Measurements from ENCODE around the gene CDH4.

CDH4 gene

DNA sequence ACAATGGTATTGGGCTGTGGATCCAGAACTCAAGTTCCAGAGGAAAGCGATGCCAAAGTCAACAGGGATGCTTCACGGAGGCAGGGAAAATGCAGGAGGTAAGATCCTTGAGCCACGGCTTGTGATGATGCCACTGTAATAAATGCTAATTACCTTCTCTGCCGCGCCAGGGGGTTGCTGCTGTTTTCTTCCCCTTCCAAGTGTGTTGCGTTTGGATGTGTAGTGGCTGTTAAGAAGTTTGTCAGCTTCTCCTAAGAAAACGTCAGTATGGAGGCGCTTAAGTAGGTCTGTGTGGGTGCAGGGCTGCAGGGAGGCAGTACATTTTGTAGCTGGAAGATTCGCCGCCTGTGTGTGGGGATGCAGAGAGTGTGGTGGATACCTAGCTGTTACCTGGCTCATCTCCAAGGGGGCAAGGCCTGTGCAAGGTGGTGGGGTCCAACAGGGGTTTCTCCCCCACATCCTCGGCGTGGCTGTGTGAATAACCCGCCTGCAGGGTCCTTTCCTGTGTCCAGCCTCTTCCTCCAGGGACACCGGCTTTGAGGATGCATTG is 318.7 kb downstream of the CDH4 start:
- Histone ChIP-seq H3K9me3 (ENCODE audit: control insufficient read depth, low read length) (no peaks in the 10 kb centered on the region), H3K4me1 (ENCODE audit: control insufficient read depth, insufficient read depth, low read length, poor library complexity, severe bottlenecking) (no peaks in the 10 kb centered on the region), H3K36me3 (ENCODE audit: control insufficient read depth, insufficient read depth, low read length) (no peaks in the 10 kb centered on the region), H3K27ac (ENCODE audit: low read depth, low read length, severe bottlenecking) (no peak overlapping the region), H3K4me3 (ENCODE audit: extremely low read depth, insufficient read depth, low read length, poor library complexity, severe bottlenecking) (no peak overlapping the region)
- 88 to 93% methylated on average over 9 to 11 of the region's 14 CpGs for WGBS, 2 experiments (ENCODE audit: insufficient coverage in 2 of 2)

DNA sequence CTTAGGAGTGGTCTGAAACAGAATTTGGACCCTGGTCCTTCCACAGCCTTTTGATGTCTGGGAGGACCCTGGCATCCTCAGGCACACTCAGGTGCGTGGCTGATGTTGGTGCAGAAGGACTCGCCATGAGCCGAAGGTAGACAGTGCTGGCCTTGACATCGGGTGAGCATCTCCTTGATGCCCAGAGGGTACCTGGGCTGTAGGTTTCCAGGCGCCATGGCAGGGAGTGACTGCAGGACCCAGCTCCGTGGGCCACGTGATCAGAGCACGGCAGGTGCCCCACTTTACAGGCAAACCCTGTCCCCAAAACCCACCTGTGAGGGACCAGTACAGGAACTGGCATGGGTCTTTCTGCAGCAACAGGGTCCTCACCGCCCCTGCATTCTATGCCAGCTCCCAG is 319.2 kb downstream of the CDH4 start:
- 90 to 97% methylated on average over 8 to 9 of the region's 9 CpGs for WGBS, 2 experiments (ENCODE audit: insufficient coverage in 2 of 2)
- Histone ChIP-seq H3K36me3 (ENCODE audit: control insufficient read depth, insufficient read depth, low read length) (no peaks in the 10 kb centered on the region), H3K9me3 (ENCODE audit: control insufficient read depth, low read length) (no peaks in the 10 kb centered on the region), H3K4me3 (ENCODE audit: extremely low read depth, insufficient read depth, low read length, poor library complexity, severe bottlenecking) (no peak overlapping the region), H3K27ac (ENCODE audit: low read depth, low read length, severe bottlenecking) (no peak overlapping the region), H3K4me1 (ENCODE audit: control insufficient read depth, insufficient read depth, low read length, poor library complexity, severe bottlenecking) (no peaks in the 10 kb centered on the region)

DNA sequence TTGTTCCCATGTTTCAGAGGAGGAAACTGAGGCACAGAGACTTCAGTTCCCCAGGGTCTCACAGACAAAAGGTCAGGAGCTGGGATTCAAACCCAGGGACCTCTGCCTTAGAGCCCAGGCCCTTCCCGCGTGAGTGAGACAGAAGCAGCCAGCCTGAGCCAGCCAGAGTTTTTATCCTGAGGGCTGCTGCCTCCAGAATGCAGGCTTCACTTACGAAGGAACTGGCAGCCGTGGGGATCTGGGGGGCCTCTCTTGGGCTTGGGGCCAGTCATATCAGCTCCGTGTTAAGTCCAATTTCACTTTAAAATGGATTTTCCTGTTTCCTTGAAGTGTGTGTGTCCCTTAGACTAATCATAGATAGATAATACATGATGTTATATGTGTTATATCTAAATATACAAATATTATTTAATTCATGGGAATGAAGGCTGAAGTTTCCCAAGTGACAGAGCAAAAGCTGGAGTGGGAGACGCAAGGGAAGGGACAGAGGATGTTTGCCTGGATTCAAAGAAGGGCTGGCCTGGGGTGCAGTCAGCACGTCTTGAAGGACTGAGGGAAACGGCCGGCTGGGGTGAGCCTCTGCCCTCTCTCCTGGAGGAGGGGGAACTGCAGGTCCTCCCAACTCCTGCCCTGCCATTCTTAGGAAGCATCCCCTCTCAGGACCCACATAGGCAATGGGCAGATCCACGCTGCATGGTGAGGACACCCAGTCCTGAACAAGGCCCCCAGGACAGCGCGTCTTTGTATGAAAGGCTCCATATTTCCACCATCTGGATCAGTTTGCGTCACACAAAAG is 320.1 kb downstream of the CDH4 start:
- 84 to 92% methylated on average over 11 of the region's 13 CpGs for whole genome bisulfite sequencing, 2 experiments (ENCODE audit: insufficient coverage in 2 of 2)
- no peaks in the 10 kb centered on the region for H3K4me1 ChIP-seq (ENCODE audit: control insufficient read depth, insufficient read depth, low read length, poor library complexity, severe bottlenecking)
- H3K9me3 ChIP-seq (ENCODE audit: control insufficient read depth, low read length): no peaks in the 10 kb centered on the region
- no peaks in the 10 kb centered on the region for H3K36me3 ChIP-seq (ENCODE audit: control insufficient read depth, insufficient read depth, low read length)
- no peak overlapping the region for H3K27ac ChIP-seq (ENCODE audit: low read depth, low read length, severe bottlenecking)
- H3K4me3 ChIP-seq (ENCODE audit: extremely low read depth, insufficient read depth, low read length, poor library complexity, severe bottlenecking): no peak overlapping the region

DNA sequence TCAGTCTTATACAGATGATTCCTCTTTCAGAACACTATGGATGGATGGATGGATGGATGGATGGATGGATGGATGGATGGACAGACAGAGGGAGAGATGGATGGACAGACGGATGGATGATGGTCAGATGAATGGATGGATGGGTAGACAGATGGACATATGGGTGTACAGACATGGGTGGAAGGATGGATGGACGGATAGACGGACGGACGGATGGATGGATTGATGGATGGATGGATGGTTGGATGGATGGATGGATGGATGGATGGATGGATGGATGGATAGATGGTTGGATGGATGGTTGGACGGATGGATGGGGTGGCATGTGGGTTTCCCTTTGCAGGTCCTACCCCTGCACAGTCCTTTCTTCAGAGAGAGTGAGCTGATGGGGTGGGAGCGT is 320.7 kb downstream of the CDH4 start:
- Histone ChIP-seq H3K36me3 (ENCODE audit: control insufficient read depth, insufficient read depth, low read length) (no peaks in the 10 kb centered on the region), H3K27ac (ENCODE audit: low read depth, low read length, severe bottlenecking) (no peak overlapping the region), H3K9me3 (ENCODE audit: control insufficient read depth, low read length) (no peaks in the 10 kb centered on the region), H3K4me1 (ENCODE audit: control insufficient read depth, insufficient read depth, low read length, poor library complexity, severe bottlenecking) (no peaks in the 10 kb centered on the region), H3K4me3 (ENCODE audit: extremely low read depth, insufficient read depth, low read length, poor library complexity, severe bottlenecking) (no peak overlapping the region)
- WGBS, 2 experiments (ENCODE audit: insufficient coverage in 2 of 2): 78 to 79% methylated on average over 6 of the region's 7 CpGs

DNA sequence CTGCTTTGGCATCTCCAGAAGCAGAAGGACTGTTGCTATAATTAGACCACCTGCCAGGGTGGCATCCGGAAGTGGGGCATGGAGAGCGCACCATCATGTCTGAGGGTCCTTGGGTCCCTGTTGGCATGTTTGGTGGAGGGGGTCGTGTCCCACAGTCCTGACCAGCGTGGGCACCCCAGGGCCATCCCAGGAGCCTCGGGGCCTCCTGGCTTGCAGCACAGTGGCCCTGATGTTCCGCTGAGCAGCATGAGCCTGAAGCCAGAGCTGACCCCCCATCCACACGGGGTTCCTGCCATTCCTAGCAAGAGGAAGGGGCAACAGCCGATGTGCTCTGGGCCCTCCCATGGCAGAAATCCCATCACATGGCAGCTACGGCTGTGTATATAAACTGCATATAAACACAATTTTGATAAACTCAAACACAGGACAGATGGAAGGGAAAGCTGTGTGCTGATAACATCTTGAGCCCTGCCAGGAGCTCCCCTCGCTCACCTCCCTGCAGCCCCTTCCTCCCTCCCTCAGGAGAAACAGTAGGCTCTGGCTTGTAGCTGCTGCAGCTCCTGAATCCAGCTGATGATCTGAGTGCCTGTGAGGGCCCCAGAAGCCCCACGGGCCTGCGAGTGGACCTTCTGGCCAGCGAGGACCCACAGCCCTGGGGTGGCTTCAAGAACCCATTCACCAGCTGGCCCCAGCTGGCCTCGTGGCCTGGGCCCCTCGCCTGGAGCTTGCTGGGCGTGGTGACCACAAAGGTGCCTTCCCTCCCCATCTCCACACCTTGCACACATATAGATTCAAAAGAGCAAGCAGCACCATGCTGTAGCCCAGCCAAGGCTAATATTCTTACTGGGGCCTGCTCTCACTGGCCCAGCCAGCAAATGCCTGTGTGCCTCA is 321.6 kb downstream of the CDH4 start:
- Histone ChIP-seq H3K27ac (ENCODE audit: low read depth, low read length, severe bottlenecking) (no peak overlapping the region), H3K4me3 (ENCODE audit: extremely low read depth, insufficient read depth, low read length, poor library complexity, severe bottlenecking) (no peak overlapping the region), H3K36me3 (ENCODE audit: control insufficient read depth, insufficient read depth, low read length) (no peaks in the 10 kb centered on the region), H3K4me1 (ENCODE audit: control insufficient read depth, insufficient read depth, low read length, poor library complexity, severe bottlenecking) (no peaks in the 10 kb centered on the region), H3K9me3 (ENCODE audit: control insufficient read depth, low read length) (no peaks in the 10 kb centered on the region)
- 90 to 93% methylated on average over 9 to 16 of the region's 16 CpGs for WGBS, 2 experiments (ENCODE audit: insufficient coverage in 2 of 2)

DNA sequence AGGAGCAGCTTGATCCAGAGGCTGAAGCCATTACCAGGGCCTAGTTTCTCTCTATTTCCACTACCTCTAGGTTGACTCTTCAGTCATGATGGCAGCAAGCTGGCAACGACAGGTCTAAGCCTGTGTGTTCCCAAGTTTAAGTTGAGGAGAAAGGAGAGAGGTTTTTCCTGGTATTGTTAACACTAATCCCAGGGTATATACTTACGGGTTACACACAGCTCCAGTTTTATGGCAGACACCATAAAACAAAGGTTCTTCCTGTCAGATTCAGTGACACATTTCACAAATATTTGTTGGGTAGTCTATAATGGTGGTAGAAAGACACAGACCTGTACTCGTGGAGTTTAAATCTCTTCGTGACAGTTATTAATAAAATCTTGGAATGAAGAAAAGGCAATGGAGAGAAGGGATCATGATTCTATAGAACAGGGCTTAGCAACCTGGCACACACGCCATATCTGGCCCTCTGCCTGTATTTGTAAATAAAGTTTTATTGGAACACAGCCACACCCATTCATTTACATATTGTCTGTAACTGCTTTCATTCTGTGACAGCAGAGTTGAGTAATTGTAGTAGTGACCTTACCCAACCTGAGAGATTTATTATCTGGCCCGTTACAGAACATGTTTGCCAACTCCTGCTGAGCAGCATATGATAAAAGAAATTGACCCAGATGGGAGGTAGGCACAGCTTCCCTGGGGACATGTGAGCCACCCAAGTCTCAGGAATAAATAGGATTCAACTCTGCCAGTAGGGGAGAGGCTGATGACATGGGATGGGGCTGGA is 323.3 kb downstream of the CDH4 start:
- H3K9me3 ChIP-seq (ENCODE audit: control insufficient read depth, low read length): no peaks in the 10 kb centered on the region
- no peak overlapping the region for H3K4me3 ChIP-seq (ENCODE audit: extremely low read depth, insufficient read depth, low read length, poor library complexity, severe bottlenecking)
- H3K36me3 ChIP-seq (ENCODE audit: control insufficient read depth, insufficient read depth, low read length): no peaks in the 10 kb centered on the region
- 50 to 100% methylated on average over 2 of the region's 6 CpGs for whole genome bisulfite sequencing, 2 experiments (ENCODE audit: insufficient coverage in 2 of 2)
- no peaks in the 10 kb centered on the region for H3K4me1 ChIP-seq (ENCODE audit: control insufficient read depth, insufficient read depth, low read length, poor library complexity, severe bottlenecking)
- H3K27ac ChIP-seq (ENCODE audit: low read depth, low read length, severe bottlenecking): no peak overlapping the region

DNA sequence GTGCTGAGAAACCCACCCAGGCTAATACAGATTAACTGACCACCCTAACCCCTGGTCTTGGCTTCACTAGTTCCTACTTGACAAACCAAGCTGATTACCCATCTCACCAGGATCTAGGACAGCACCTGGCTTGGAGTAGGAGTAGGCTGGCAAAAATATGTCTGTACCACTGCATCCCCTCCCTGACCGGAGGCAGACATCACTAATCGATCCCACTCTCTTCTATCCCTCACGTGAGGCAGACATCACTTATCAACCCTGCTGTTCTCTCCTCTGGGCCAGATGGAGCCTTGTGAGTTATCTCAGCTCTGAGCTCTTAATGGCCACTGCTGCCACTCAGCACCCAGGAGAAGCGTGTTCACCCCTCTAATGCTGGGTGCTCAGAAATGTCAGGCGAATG is 324.3 kb downstream of the CDH4 start:
- H3K4me3 ChIP-seq (ENCODE audit: extremely low read depth, insufficient read depth, low read length, poor library complexity, severe bottlenecking): no peak overlapping the region
- WGBS, 2 experiments (ENCODE audit: insufficient coverage in 2 of 2): 82 to 96% methylated on average over 3 to 5 of the region's 5 CpGs
- no peaks in the 10 kb centered on the region for H3K9me3 ChIP-seq (ENCODE audit: control insufficient read depth, low read length)

DNA sequence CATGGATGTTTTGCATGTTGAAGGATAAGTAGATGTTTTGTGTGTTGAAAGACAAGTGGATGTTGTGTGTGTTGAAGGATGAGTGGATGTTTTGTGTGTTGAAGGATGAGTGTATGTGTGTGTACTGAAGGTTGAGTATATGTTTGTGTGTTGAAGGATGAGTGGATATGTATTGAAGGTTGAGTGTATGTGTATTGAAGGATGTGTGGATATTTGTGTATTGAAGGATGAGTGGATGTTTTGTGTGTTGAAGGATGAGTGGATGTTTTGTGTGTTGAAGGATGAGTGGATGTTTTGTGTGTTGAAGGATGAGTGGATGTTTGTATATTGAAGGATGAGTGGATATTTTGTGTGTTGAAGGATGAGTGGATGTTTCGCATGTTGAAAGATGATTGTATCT is 325.0 kb downstream of the CDH4 start:
- Histone ChIP-seq H3K9me3 (ENCODE audit: control insufficient read depth, low read length) (no peaks in the 10 kb centered on the region), H3K36me3 (ENCODE audit: control insufficient read depth, insufficient read depth, low read length) (no peaks in the 10 kb centered on the region), H3K4me3 (ENCODE audit: extremely low read depth, insufficient read depth, low read length, poor library complexity, severe bottlenecking) (no peak overlapping the region), H3K4me1 (ENCODE audit: control insufficient read depth, insufficient read depth, low read length, poor library complexity, severe bottlenecking) (no peaks in the 10 kb centered on the region), H3K27ac (ENCODE audit: low read depth, low read length, severe bottlenecking) (no peak overlapping the region)
- 100% methylated on average over 1 of the region's 1 CpG for WGBS, 2 experiments (ENCODE audit: insufficient coverage in 2 of 2)

More for the DNA sequence above, 324.3 kb downstream of the CDH4 start:
- H3K36me3 ChIP-seq (ENCODE audit: control insufficient read depth, insufficient read depth, low read length): no peaks in the 10 kb centered on the region
- H3K4me1 ChIP-seq (ENCODE audit: control insufficient read depth, insufficient read depth, low read length, poor library complexity, severe bottlenecking): no peaks in the 10 kb centered on the region
- no peak overlapping the region for H3K27ac ChIP-seq (ENCODE audit: low read depth, low read length, severe bottlenecking)

DNA sequence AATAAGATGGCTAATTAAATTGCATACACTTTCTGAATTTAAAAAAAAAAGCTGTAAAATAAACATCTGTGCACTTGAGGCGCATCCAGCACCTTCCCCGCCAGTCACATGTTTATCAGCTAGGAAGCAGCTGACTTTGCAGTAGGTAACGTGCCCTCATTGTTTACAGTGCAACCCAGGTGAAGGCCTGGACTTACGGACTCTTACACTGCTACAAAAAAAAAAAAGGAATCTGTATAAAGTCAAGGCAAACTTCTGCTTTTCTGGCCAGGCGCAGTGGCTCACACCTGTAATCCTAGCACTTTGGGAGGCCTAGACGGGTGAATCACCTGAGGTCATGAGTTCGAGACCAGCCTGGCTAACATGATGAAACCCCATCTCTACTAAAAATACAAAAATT is 327.8 kb downstream of the CDH4 start:
- Histone ChIP-seq H3K27ac (ENCODE audit: low read depth, low read length, severe bottlenecking) (no peak overlapping the region), H3K4me1 (ENCODE audit: control insufficient read depth, insufficient read depth, low read length, poor library complexity, severe bottlenecking) (no peaks in the 10 kb centered on the region), H3K4me3 (ENCODE audit: extremely low read depth, insufficient read depth, low read length, poor library complexity, severe bottlenecking) (no peak overlapping the region), H3K36me3 (ENCODE audit: control insufficient read depth, insufficient read depth, low read length) (no peaks in the 10 kb centered on the region), H3K9me3 (ENCODE audit: control insufficient read depth, low read length) (no peaks in the 10 kb centered on the region)
- 95 to 97% methylated on average over 6 to 7 of the region's 7 CpGs for WGBS, 2 experiments (ENCODE audit: insufficient coverage in 2 of 2)

Data from mesodermal cell (in vitro differentiated cells).